NCI-H1105 (cell line): Measurements from ENCODE around the gene TRPV6.

Experiments used
- DNase-seq: peaks from one replicate; lab custom pipeline; 2025; lab: John Stamatoyannopoulos, UW

TRPV6 gene

GRCh38 chr7:142908290-142908689 is 22.7 kb upstream of the TRPV6 start:
- no peak for DNase-seq

GRCh38 chr7:142906643-142907042 is 21.1 kb upstream of the TRPV6 start:
- no peak for DNase-seq

DNA sequence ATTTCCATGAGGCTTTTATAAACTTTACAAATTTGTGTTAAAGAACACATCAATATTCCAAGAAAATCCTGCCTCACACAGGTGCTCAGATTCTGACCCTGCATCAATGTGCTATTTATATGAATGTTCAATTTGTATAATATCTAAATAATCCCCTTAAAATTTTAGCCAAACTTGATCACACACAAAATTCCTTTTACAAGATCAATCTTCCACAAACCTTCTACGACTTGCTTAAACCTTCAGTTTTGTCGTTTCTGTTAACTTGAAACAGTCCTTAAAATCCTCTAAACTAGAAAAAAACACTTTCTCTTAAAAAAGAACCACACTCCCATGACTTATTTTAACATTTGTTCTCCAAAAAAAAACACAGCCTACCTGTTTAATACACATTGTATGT is 20.2 kb upstream of the TRPV6 start:
- no peak for DNase-seq

DNA sequence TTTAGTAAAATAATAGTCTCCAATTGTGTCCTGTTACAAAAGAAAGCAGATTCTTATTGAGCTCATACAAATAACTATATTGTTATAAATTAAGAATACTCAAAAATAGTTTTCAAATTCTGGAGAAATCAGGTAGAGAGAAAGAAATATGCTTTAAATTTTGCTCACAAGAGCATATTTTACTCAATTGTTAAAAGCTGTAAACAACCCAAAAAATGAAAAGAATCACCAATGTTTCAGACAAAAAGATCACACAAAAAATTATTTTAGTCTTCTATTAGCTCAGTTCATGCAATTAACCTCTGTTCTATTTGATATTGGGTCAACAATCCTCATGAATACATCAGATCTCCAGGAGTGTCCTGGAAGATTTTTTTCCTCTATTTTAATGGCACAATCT is 18.6 kb upstream of the TRPV6 start:
- DNase-seq = no peak

GRCh38 chr7:142901426-142902259 is 16.1 kb upstream of the TRPV6 start:
- no peak for DNase-seq

DNA sequence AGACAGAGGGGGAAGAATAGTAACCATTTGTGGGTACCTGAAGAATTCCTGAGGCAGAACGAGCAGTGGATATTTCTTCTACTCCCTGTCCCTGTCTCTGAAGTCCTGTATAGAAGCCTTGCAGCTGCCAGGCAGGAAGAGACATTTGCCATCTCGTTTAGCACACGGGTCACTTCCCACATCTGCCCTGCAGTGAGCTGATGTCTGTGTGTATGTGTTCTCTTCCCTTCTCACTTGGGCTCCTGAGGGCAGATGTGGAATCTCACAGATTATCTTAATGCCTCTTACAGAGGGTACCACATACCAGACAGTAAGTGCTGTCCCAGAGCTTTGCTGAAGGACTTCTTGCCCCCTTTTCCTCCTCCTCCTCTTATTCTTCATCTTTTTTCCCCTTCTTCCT is 14.1 kb upstream of the TRPV6 start:
- DNase-seq = no peak

DNA sequence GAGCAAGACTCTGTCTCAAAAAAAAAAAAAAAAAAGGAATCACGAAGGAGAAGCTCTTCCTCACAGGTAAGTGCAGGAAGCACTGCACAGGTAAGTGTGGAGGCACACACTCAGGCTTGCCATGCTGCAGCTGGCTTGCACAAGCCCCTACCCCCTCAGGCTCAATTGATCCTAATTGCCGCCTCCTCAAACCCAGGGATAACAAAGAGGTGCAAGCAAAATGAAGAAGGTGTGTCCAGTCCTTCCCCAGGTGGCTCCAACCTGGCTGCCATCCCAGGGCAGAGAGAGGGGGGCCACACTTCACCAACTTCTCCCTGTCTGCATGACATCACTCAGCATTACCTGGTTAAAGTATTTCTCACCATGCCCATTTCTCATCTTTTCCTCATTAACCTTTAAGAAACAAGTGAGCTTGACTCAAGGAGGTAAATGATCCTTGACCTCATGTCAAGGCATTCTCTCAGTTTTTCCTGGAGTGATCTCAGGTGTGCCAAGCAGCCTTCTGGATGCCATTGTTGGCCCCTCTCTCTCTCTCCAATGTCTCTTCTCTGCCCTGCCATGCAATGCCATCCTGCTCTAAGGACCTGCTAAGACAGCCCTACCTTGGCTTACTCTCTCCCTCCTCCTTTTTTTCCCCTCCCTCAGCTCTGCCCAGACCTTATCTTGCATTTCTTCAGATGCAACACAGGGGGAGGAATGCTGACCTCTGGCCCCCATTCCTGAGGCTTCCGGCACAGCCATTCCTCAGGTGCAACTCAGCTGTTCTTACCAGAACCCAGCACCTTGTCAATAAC is 13.0 kb upstream of the TRPV6 start:
- peak; percentile 77 for DNase-seq

GRCh38 chr7:142897691-142898090 is 12.1 kb upstream of the TRPV6 start:
- no peak for DNase-seq

DNA sequence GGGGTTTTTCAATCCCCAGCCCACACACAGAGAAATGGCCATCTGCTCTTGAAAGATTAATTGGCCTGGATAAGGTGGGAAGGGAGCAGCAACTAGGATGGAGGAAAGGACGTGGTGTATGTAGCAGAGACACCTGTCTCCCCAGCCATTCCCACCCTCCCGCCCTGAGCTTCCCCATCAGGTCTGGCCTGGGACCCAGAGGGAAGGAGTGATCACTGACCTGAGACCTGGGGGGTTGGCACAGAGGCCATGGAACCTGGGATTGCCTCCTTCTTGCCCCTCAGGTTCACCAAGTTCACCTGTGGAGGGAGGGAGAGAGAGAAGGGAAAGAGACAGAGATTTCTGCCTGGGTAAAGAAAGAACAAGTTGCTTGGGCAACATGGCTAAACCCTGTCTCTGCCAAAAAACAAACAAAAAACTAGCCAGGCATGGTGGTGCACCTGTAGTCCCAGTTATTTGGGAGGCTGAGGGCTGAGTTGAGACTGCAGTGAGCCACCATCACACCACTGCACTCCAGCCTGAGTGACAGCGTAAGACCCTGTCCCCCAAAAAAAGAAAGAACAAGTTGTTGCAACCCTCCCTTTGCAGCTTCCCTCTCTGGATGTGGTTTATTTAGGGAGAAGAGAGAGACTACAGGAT is 11.3 kb upstream of the TRPV6 start:
- DNase-seq = no peak

DNA sequence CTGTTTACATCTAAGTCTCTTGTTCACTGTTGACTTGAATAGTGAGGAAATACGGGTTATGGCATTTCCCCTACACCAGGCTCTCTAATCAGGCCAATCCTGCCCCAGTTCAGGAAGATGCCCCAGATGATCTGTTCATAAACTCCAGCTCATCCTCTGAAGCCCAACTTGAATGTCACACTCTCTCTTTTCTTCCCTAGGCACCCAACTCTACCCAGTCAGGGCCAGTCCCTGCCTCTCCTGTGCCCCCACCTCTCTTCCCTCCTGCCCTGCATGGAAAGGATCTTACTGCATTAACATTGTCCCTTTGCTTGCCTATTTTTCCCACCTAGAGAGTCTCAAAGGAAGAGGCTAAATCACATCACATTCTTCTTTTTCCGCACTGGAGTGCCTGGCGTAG is 10.6 kb upstream of the TRPV6 start:
- DNase-seq = no peak

- DNase-seq = no peak
Observed at GRCh38 chr7:142894985-142895593, 9.5 kb upstream of the TRPV6 start.

GRCh38 chr7:142894112-142894984 is 8.8 kb upstream of the TRPV6 start:
- no peak for DNase-seq

- no peak for DNase-seq
Observed at GRCh38 chr7:142892951-142893350, 7.4 kb upstream of the TRPV6 start.

DNA sequence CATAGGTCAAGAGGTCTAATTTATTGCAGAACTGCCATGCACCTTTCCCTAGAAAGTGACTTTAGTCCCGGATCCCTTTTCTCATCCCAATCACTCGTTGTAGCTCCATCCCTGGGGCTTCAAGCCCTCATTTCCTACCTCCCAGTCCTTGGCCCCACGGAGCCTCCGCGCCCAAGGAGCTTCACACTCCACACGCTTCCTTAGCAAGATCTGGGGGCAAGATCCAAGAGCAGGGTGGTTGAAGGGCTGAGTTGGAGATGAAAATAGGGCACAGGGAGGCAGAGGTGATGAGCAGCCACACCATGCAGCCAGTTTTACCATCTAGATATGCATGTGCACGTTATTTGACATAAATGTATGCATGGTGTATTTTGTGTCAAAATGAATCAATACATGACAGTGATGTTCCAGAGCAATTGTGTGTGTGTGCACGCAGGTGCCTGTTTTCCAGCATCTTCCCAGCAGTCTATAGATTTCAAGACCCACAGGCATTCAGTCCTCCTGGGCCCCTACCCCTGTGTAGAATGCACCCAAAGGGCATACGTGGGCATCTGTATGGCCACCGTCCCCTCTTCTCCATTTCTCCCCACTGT is 6.0 kb upstream of the TRPV6 start:
- no peak for DNase-seq

DNA sequence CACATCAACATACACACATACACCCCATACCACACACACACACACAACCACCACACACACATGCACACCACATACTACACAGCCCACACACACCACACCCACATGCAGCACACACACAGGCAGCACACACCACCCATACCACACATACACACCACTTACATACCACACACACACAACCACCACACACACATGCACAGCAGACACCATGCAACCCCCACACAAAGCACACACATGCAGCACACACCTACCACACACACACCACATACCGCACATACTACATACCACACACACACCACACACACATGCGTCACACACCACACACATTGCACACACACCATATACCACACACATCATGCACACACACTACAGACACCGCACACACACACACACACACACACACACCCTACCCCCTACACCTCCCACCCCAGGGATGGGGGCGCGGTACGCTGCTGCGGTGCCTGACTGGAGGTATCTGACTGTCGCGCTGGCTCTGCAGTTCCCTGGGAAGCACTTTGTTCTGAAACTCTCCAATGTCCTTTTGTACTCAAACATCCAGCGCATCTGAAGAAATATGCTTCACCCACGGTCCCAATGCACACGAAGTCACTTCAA is 5.4 kb upstream of the TRPV6 start:
- no peak for DNase-seq

DNA sequence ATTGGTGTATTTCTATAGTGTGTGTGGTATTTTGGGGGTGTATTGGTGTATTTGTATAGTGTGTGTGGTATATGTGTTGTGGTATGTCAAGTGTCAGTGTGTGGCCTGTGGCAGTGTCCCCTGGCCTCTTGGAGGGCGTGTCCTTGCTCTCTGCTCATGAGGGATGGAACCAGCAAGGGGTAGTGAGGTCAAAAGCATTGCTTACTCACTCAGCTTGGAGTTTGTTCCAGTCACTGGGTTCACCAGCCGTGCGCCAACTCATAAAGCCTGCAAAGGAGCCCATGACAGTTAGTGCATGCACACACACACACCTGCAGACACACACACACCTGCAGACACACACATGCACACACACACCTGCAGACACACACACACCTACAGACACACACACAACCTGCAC is 4.3 kb upstream of the TRPV6 start:
- no peak for DNase-seq

DNA sequence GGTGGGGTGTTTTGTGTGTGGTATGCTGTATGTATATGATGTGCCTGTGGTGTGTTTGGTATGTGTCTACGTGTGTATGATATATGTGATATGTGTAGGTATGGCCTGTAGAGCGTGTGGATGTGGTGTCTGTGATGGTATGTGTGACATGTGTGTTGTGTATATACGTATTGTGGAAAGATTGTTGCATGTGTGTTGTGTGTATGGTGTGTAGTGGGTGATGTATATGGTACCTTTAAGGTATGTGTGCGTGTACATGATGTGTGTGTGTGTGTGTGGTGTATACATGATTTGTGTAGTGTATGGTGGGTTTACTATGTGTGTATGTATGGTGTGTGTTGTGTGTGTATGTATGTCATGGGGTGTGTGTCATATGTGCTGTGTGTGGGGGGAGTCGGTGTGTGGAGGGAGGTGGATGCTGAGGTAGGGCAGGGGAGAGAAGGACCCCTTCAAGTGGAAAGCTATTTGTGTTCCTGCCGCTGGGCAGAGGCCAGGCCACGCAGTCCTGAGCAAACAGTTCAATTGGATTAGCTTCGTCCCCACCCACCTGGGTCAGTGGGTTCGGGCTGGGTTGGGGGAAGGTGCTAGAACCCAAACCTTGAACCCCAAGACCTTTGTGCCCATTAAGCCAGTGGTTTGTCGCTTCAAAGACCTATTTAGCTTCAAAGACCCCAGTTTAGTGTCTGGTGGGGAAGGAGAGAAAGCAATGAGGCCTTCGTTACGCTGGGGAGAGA is 1.9 kb upstream of the TRPV6 start:
- no peak for DNase-seq

DNA sequence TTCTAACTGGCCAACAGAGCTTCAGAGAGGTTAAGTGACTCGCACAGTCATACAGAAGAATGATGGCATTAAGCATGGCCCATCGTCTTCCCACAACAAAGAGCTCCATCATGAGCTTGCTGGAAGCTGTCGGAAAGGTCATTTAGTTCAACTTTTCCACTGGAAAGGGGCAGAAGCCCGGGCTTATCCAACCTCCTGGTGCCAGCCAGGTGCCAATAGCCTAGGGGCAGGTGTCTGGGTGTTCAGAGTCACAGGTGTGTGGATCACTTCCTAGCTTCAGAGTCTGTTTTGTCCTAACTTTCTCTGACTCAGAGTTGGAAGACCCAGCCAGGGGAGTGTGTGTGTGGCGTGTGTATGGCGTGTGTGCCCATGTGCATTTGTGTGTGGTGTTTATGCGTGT is 1.3 kb upstream of the TRPV6 start:
- DNase-seq = no peak

GRCh38 chr7:142884286-142884640 is 1.3 kb downstream of the TRPV6 start:
- DNase-seq = no peak
